Mucosa of rectum (tissue), 2 donors: ENCODE results near the gene CTSC.
"Not testable (repeated sequence)": the region's sequence is repeated elsewhere in the genome, so short reads cannot be mapped to it uniquely, and the experiment has no call there.

Experiments used
- H3K27ac ChIP-seq, 2 donors: one replicate each; pipeline ENCODE4 v1.7.0; 2013; ENCODE audit warnings: inconsistent platforms in 2 of 2, low read depth in 2 of 2, low read length in 2 of 2
- H3K27me3 ChIP-seq, 2 donors: one replicate each; pipeline ENCODE4 v1.7.0; 2013; ENCODE audit warnings: low read length in 2 of 2; ENCODE audit not compliant: control insufficient read depth in 2 of 2, insufficient read depth in 2 of 2
- H3K36me3 ChIP-seq, 2 donors: one replicate each; pipeline ENCODE4 v1.7.0; 2013; ENCODE audit warnings: low read length in 2 of 2; ENCODE audit not compliant: control insufficient read depth in 2 of 2, insufficient read depth in 2 of 2
- H3K4me1 ChIP-seq, 2 donors: one replicate each; pipeline ENCODE4 v1.7.0; 2013; ENCODE audit warnings: low read length in 2 of 2, mild to moderate bottlenecking in 1 of 2; ENCODE audit not compliant: control insufficient read depth in 2 of 2, insufficient read depth in 2 of 2
- H3K4me3 ChIP-seq, 2 donors: one replicate each; pipeline ENCODE4 v1.7.0; 2013; ENCODE audit warnings: low read length in 2 of 2
- H3K9ac ChIP-seq, 2 donors: one replicate each; pipeline ENCODE4 v1.7.0; 2013; ENCODE audit warnings: low read length in 2 of 2, low read depth in 1 of 2, mild to moderate bottlenecking in 1 of 2
- H3K9me3 ChIP-seq, 2 donors: one replicate each; pipeline ENCODE4 v1.7.0; 2013; ENCODE audit warnings: low read length in 2 of 2; ENCODE audit not compliant: control insufficient read depth in 2 of 2
- donor health status: healthy.
- donor health status: Normal muscosa, but diverticular disease.

The CTSC gene

GRCh38 chr11:88322881-88323280 is 14.7 kb downstream of the CTSC start:
- H3K36me3 ChIP-seq, H3K9ac ChIP-seq, H3K9me3 ChIP-seq, H3K27ac ChIP-seq, H3K27me3 ChIP-seq, H3K4me1 ChIP-seq, H3K4me3 ChIP-seq: not testable (repeated sequence)

- H3K9me3 ChIP-seq, H3K4me3 ChIP-seq, H3K27ac ChIP-seq, H3K36me3 ChIP-seq, H3K27me3 ChIP-seq, H3K9ac ChIP-seq: not testable (repeated sequence)
- H3K4me1 ChIP-seq: peaks cover 5 to 12% of the 10 kb centered on the region in 2 donors
Measured at GRCh38 chr11:88321412-88321811, 16.1 kb downstream of the CTSC start.

GRCh38 chr11:88320149-88320559 is 17.4 kb downstream of the CTSC start:
- Histone ChIP-seq H3K4me1 (peaks cover 8 to 16% of the 10 kb centered on the region in 2 donors), H3K36me3 (peaks cover 0 to 4% of the 10 kb centered on the region in 2 donors), H3K27ac (no peak overlapping the region), H3K9ac (peak overlapping the region in 1 of 2 donors; percentile 14), H3K9me3 (no peaks in the 10 kb centered on the region), H3K4me3 (no peak overlapping the region), H3K27me3 (no peaks in the 10 kb centered on the region)

- no peak overlapping the region for H3K27ac ChIP-seq
- peaks cover 8 to 19% of the 10 kb centered on the region in 2 donors for H3K4me1 ChIP-seq
- no peak overlapping the region for H3K4me3 ChIP-seq
- H3K9ac ChIP-seq: no peak overlapping the region
- no peaks in the 10 kb centered on the region for H3K36me3 ChIP-seq
- H3K9me3 ChIP-seq: no peaks in the 10 kb centered on the region
- no peaks in the 10 kb centered on the region for H3K27me3 ChIP-seq
Measured at GRCh38 chr11:88318017-88318416, 19.5 kb downstream of the CTSC start.

- no peaks in the 10 kb centered on the region for H3K27me3 ChIP-seq
- no peak overlapping the region for H3K27ac ChIP-seq
- no peaks in the 10 kb centered on the region for H3K36me3 ChIP-seq
- H3K9me3 ChIP-seq: no peaks in the 10 kb centered on the region
- H3K4me1 ChIP-seq: peaks cover 8 to 19% of the 10 kb centered on the region in 2 donors
- H3K9ac ChIP-seq: no peak overlapping the region
- H3K4me3 ChIP-seq: no peak overlapping the region
Measured at GRCh38 chr11:88317536-88317935, 20.0 kb downstream of the CTSC start.

GRCh38 chr11:88315981-88316441 is 21.5 kb downstream of the CTSC start:
- peak overlapping the region; percentile 45 for H3K27ac ChIP-seq
- no peaks in the 10 kb centered on the region for H3K9me3 ChIP-seq
- no peak overlapping the region for H3K9ac ChIP-seq
- peaks cover 8 to 19% of the 10 kb centered on the region in 2 donors for H3K4me1 ChIP-seq
- H3K4me3 ChIP-seq: peak overlapping the region; percentile 4 to 17
- peaks cover 2 to 3% of the 10 kb centered on the region in 2 donors for H3K36me3 ChIP-seq
- no peaks in the 10 kb centered on the region for H3K27me3 ChIP-seq

- Histone ChIP-seq H3K27ac (no peak overlapping the region), H3K27me3 (no peaks in the 10 kb centered on the region), H3K4me3 (no peak overlapping the region), H3K4me1 (peaks cover 7 to 16% of the 10 kb centered on the region in 2 donors), H3K36me3 (peaks cover 3% of the 10 kb centered on the region in 2 donors), H3K9ac (no peak overlapping the region), H3K9me3 (no peaks in the 10 kb centered on the region)
Measured at GRCh38 chr11:88315015-88315414, 22.5 kb downstream of the CTSC start.

GRCh38 chr11:88313441-88313840 is 24.1 kb downstream of the CTSC start:
- no peak overlapping the region for H3K9ac ChIP-seq
- peaks cover 3 to 6% of the 10 kb centered on the region in 2 donors for H3K36me3 ChIP-seq
- no peak overlapping the region for H3K27ac ChIP-seq
- H3K4me3 ChIP-seq: no peak overlapping the region
- peaks cover 5 to 14% of the 10 kb centered on the region in 2 donors for H3K4me1 ChIP-seq
- no peaks in the 10 kb centered on the region for H3K27me3 ChIP-seq
- no peaks in the 10 kb centered on the region for H3K9me3 ChIP-seq

- peaks cover 3 to 6% of the 10 kb centered on the region in 2 donors for H3K36me3 ChIP-seq
- H3K4me1 ChIP-seq: peaks cover 3 to 10% of the 10 kb centered on the region in 2 donors
- no peaks in the 10 kb centered on the region for H3K27me3 ChIP-seq
- H3K9me3 ChIP-seq: no peaks in the 10 kb centered on the region
- H3K27ac ChIP-seq: no peak overlapping the region
- no peak overlapping the region for H3K4me3 ChIP-seq
- no peak overlapping the region for H3K9ac ChIP-seq
Measured at GRCh38 chr11:88312628-88313027, 24.9 kb downstream of the CTSC start.

- peaks cover 0 to 3% of the 10 kb centered on the region in 2 donors for H3K4me1 ChIP-seq
- H3K36me3 ChIP-seq: peaks cover 6% of the 10 kb centered on the region in 2 donors
- no peaks in the 10 kb centered on the region for H3K27me3 ChIP-seq
- H3K4me3 ChIP-seq: no peak overlapping the region
- H3K9me3 ChIP-seq: no peaks in the 10 kb centered on the region
- no peak overlapping the region for H3K9ac ChIP-seq
- H3K27ac ChIP-seq: no peak overlapping the region
Measured at GRCh38 chr11:88310246-88310645, 27.3 kb downstream of the CTSC start.

- H3K36me3 ChIP-seq: peaks cover 6% of the 10 kb centered on the region in 2 donors
- no peaks in the 10 kb centered on the region for H3K4me1 ChIP-seq
- H3K27ac ChIP-seq: no peak overlapping the region
- no peaks in the 10 kb centered on the region for H3K9me3 ChIP-seq
- H3K4me3 ChIP-seq: no peak overlapping the region
- H3K27me3 ChIP-seq: no peaks in the 10 kb centered on the region
- H3K9ac ChIP-seq: no peak overlapping the region
Measured at GRCh38 chr11:88308576-88308975, 29.0 kb downstream of the CTSC start.
